Liver (tissue), 9 donors: ENCODE data around the gene SIX4. TPM values are rescaled to one million over a fixed set of nuclear protein-coding genes. Genes with fewer than 3 reads are reported as not detected.

Experiments
- DNase-seq: peaks from one replicate; pipeline ENCODE4 v3.0.0-alpha.2; 2017; ENCODE audit warnings: low spot score
- H3K27ac ChIP-seq, 2 donors: one replicate each; pipeline ENCODE4 v1.7.0; 2013; ENCODE audit warnings: inconsistent platforms in 2 of 2, low read length in 2 of 2, control low read depth in 1 of 2, low read depth in 1 of 2, mild to moderate bottlenecking in 1 of 2
- H3K27me3 ChIP-seq, 4 donors: one replicate each; pipeline versions ENCODE4 v1.6.1 to v1.7.0; 2013; ENCODE audit warnings: low read length in 3 of 4, inconsistent platforms in 1 of 4, mild to moderate bottlenecking in 1 of 4, moderate library complexity in 1 of 4; ENCODE audit not compliant: control insufficient read depth in 4 of 4, insufficient read depth in 4 of 4
- H3K36me3 ChIP-seq, 4 donors: one replicate each; pipeline versions ENCODE4 v1.6.1 to v1.7.0; 2013; ENCODE audit warnings: low read length in 3 of 4, mild to moderate bottlenecking in 3 of 4, low read depth in 1 of 4, moderate library complexity in 1 of 4; ENCODE audit not compliant: control insufficient read depth in 4 of 4, insufficient read depth in 3 of 4
- H3K4me1 ChIP-seq, 4 donors: one replicate each; pipeline versions ENCODE4 v1.6.1 to v1.7.0; 2013; ENCODE audit warnings: low read length in 3 of 4, mild to moderate bottlenecking in 3 of 4, moderate library complexity in 1 of 4; ENCODE audit not compliant: control insufficient read depth in 4 of 4, insufficient read depth in 4 of 4
- H3K4me3 ChIP-seq, 3 donors: one replicate each; pipeline versions ENCODE4 v1.6.1 to v1.7.0; 2013; ENCODE audit warnings: low read length in 3 of 3, control low read depth in 1 of 3, low read depth in 1 of 3, mild to moderate bottlenecking in 1 of 3
- H3K9ac ChIP-seq, 2 donors: one replicate each; pipeline ENCODE4 v1.7.0; 2013; ENCODE audit warnings: low read length in 2 of 2, mild to moderate bottlenecking in 2 of 2, moderate library complexity in 2 of 2, control low read depth in 1 of 2, low read depth in 1 of 2
- H3K9me3 ChIP-seq, 4 donors: one replicate each; pipeline versions ENCODE4 v1.6.1 to v1.7.0; 2013; ENCODE audit warnings: low read length in 3 of 4; ENCODE audit not compliant: control insufficient read depth in 4 of 4
- EGR1 ChIP-seq, 2 donors: IDR thresholded peaks; 2 replicates each; pipeline ENCODE4 v1.6.1; 2016 to 2018; ENCODE audit warnings: antibody characterized with exemption in 2 of 2, low read depth in 2 of 2
- FOXA2 ChIP-seq: IDR thresholded peaks from 2 replicates; pipeline ENCODE4 v1.6.1; 2016; ENCODE audit warnings: antibody characterized with exemption
- HNF4A ChIP-seq, 2 donors: conservative IDR thresholded peaks; 2 replicates each; pipeline ENCODE4 v1.6.1; 2016; ENCODE audit warnings: antibody characterized with exemption in 2 of 2, mild to moderate bottlenecking in 2 of 2
- HNF4G ChIP-seq: IDR thresholded peaks from 2 replicates; pipeline ENCODE4 v1.6.1; 2016; ENCODE audit warnings: antibody characterized with exemption
- JUND ChIP-seq, 2 donors: IDR thresholded peaks; 2 replicates each; pipeline ENCODE4 v1.6.1; 2016; ENCODE audit warnings: antibody characterized with exemption in 2 of 2
- NR2F2 ChIP-seq: IDR thresholded peaks from 2 replicates; pipeline ENCODE4 v1.6.1; 2016; ENCODE audit warnings: antibody characterized with exemption
- RAD21 ChIP-seq, 2 donors: IDR thresholded peaks; 2 replicates each; pipeline ENCODE4 v1.6.1; 2016; ENCODE audit warnings: antibody characterized with exemption in 2 of 2, mild to moderate bottlenecking in 2 of 2
- RXRA ChIP-seq, 2 donors: IDR thresholded peaks; 2 replicates each; pipeline ENCODE4 v1.6.1; 2017 to 2018; ENCODE audit warnings: antibody characterized with exemption in 2 of 2, mild to moderate bottlenecking in 1 of 2
- TAF1 ChIP-seq: conservative IDR thresholded peaks from 2 replicates; pipeline ENCODE4 v1.6.1; 2016; ENCODE audit warnings: antibody characterized with exemption, mild to moderate bottlenecking
- YY1 ChIP-seq: IDR thresholded peaks from 2 replicates; pipeline ENCODE4 v1.6.1; 2016; ENCODE audit warnings: antibody characterized with exemption, mild to moderate bottlenecking
- WGBS: extraction: QIAGEN DNeasy Blood & Tissue Kit; methylation state at CpG from one replicate; pipeline ENCODE4 v1.1.7; 2013; 5-methylcytosine and 5-hydroxymethylcytosine counted together
- polyA plus RNA-seq, 2 donors: library from polyadenylated mRNA; stranded (reverse) in 1 of 2; unstranded in 1 of 2; fragments of 200-250 nt in 1 of 2; fragments of >200 nt in 1 of 2; fragmentation: Nextera tagmentation in 1 of 2; extraction: Ambion mirVana in 1 of 2; gene quantifications; one replicate each; pipeline versions ENCODE4 v1.2.1 to v1.2.3, GENCODE V29; 2013 to 2015
- total RNA-seq, 2 donors: library from RNA; depleted of rRNA; stranded (reverse); fragments of >200 nt; gene quantifications; one replicate each; pipeline ENCODE4 v1.2.3, GENCODE V29; 2014
- TF ChIP-seq, protein P1 (sequence below): IDR thresholded peaks from 2 replicates; pipeline ENCODE4 v1.6.1; 2016; ENCODE audit warnings: antibody characterized with exemption, mild to moderate bottlenecking
- TF ChIP-seq, protein P2 (sequence below): IDR thresholded peaks from 2 replicates; pipeline ENCODE4 v1.6.1; 2016; ENCODE audit warnings: antibody characterized with exemption
- TF ChIP-seq, protein P3 (sequence below): fragments of 150-350 bp; IDR thresholded peaks from 2 replicates; pipeline ENCODE4 v1.5.1; 2017; ENCODE audit warnings: improper control_type of control experiment, low read depth, low read length; ENCODE audit not compliant: missing input control
- donor health status: healthy.
- donor health status: healthy.
- donor health status: healthy.
- donor health status: healthy.
- donor health status: healthy.

The SIX4 gene
- total and polyA plus RNA-seq, 4 donors: 0.08 to 0.93 (median 0.13) TPM

DNA sequence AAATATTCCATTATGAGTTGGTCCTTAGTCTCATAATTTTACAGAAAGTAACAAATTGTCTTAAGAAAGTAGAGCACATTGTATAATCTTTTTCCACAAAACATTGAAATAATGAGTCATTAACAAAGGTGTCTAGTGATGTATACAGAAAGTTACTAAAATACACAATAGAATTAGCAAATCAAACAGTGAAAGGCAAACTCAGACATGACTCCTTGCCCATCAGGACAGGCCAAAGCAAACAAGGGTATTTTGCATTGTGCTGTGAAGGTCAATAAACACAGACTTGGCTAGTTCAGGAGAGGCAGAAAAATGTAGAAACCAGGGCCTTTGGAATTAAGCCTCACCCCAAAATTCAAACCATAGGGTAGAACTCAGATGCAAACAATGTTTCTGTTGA, 37.3 kb downstream of the SIX4 start:
- H3K9ac ChIP-seq: no peak overlapping the region
- peaks cover 2 to 21% (median 12%) of the 10 kb centered on the region in 4 donors for H3K4me1 ChIP-seq
- H3K27me3 ChIP-seq: no peaks in the 10 kb centered on the region
- TF ChIP-seq RXRA (IDR thresholded peaks at IDR 0.05) (peak in 1 of 2 donors; percentile 13), FOXA2 (peak; percentile 60), TAF1 (no peak), HNF4A (conservative IDR thresholded peaks at IDR 0.05) (peak in 1 of 2 donors; percentile 19)
- TF ChIP-seq, protein P1, sequence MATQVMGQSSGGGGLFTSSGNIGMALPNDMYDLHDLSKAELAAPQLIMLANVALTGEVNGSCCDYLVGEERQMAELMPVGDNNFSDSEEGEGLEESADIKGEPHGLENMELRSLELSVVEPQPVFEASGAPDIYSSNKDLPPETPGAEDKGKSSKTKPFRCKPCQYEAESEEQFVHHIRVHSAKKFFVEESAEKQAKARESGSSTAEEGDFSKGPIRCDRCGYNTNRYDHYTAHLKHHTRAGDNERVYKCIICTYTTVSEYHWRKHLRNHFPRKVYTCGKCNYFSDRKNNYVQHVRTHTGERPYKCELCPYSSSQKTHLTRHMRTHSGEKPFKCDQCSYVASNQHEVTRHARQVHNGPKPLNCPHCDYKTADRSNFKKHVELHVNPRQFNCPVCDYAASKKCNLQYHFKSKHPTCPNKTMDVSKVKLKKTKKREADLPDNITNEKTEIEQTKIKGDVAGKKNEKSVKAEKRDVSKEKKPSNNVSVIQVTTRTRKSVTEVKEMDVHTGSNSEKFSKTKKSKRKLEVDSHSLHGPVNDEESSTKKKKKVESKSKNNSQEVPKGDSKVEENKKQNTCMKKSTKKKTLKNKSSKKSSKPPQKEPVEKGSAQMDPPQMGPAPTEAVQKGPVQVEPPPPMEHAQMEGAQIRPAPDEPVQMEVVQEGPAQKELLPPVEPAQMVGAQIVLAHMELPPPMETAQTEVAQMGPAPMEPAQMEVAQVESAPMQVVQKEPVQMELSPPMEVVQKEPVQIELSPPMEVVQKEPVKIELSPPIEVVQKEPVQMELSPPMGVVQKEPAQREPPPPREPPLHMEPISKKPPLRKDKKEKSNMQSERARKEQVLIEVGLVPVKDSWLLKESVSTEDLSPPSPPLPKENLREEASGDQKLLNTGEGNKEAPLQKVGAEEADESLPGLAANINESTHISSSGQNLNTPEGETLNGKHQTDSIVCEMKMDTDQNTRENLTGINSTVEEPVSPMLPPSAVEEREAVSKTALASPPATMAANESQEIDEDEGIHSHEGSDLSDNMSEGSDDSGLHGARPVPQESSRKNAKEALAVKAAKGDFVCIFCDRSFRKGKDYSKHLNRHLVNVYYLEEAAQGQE: no peak
- TF ChIP-seq, protein P2, sequence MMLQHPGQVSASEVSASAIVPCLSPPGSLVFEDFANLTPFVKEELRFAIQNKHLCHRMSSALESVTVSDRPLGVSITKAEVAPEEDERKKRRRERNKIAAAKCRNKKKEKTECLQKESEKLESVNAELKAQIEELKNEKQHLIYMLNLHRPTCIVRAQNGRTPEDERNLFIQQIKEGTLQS: no peak
- H3K4me3 ChIP-seq: no peak overlapping the region
- DNase-seq: no peak
- no peaks in the 10 kb centered on the region for H3K36me3 ChIP-seq
- no peaks in the 10 kb centered on the region for H3K9me3 ChIP-seq
- H3K27ac ChIP-seq: no peak overlapping the region

DNA sequence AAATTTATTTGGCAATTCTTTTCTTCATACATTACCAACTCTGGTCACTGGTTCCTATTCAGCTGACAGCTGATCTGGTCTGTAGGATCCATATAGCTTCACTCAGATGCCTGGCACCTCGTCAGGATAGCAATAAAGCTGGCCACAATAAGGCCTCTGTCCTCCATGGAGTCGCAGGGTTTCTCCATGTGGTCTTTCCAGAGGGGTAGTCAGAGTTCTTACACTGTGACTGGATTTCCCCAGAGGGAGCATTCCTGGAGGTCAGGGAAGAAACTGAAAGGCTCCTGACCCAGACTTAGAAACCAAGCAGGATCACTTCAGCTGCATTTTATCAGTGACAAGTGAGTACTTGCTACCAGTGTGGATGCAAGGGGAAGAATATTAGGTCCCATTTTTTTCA, 39.9 kb downstream of the SIX4 start:
- 79% methylated on average over 2 of the region's 2 CpGs for WGBS
- no peak overlapping the region for H3K4me3 ChIP-seq
- H3K4me1 ChIP-seq: peaks cover 2 to 11% (median 4%) of the 10 kb centered on the region in 4 donors
- no peak overlapping the region for H3K9ac ChIP-seq
- H3K27me3 ChIP-seq: no peaks in the 10 kb centered on the region
- no peaks in the 10 kb centered on the region for H3K36me3 ChIP-seq
- H3K27ac ChIP-seq: no peak overlapping the region
- no peak for TF ChIP-seq RXRA (IDR thresholded peaks at IDR 0.05)
- TF ChIP-seq, protein P3, sequence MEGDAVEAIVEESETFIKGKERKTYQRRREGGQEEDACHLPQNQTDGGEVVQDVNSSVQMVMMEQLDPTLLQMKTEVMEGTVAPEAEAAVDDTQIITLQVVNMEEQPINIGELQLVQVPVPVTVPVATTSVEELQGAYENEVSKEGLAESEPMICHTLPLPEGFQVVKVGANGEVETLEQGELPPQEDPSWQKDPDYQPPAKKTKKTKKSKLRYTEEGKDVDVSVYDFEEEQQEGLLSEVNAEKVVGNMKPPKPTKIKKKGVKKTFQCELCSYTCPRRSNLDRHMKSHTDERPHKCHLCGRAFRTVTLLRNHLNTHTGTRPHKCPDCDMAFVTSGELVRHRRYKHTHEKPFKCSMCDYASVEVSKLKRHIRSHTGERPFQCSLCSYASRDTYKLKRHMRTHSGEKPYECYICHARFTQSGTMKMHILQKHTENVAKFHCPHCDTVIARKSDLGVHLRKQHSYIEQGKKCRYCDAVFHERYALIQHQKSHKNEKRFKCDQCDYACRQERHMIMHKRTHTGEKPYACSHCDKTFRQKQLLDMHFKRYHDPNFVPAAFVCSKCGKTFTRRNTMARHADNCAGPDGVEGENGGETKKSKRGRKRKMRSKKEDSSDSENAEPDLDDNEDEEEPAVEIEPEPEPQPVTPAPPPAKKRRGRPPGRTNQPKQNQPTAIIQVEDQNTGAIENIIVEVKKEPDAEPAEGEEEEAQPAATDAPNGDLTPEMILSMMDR: no peak
- TF ChIP-seq HNF4G: no peak
- no peak for TF ChIP-seq EGR1 (IDR thresholded peaks at IDR 0.05; ENCODE audit: low read depth in 2 of 2)
- TF ChIP-seq JUND (IDR thresholded peaks at IDR 0.05): no peak
- TF ChIP-seq NR2F2: no peak
- no peak for TF ChIP-seq YY1
- no peak for TF ChIP-seq HNF4A (conservative IDR thresholded peaks at IDR 0.05)
- TF ChIP-seq FOXA2: no peak
- no peak for TF ChIP-seq RAD21 (IDR thresholded peaks at IDR 0.05)
- DNase-seq: no peak
- no peaks in the 10 kb centered on the region for H3K9me3 ChIP-seq

DNA sequence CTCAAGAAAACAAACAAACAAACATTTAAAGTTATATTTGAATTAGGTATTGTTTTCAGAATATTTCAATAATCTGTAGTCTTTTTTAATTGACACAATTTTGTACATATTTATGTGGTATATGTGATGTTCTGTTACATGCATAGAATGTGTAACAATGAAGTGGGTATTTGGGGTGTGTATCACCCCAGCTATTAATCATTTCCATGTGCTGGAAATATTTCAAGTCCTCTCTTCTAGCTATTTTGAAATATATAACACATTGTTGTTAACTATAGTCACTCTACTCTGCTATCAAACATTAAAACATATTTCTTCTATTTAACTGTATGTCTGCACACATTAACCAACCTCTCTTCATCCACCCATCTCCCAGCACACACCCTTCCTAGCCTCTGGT, 42.9 kb downstream of the SIX4 start:
- DNase-seq: no peak
- no peak for TF ChIP-seq NR2F2
- H3K9me3 ChIP-seq: no peaks in the 10 kb centered on the region
- no peaks in the 10 kb centered on the region for H3K36me3 ChIP-seq
- H3K27ac ChIP-seq: no peak overlapping the region
- no peaks in the 10 kb centered on the region for H3K27me3 ChIP-seq
- H3K4me3 ChIP-seq: no peak overlapping the region
- no peaks in the 10 kb centered on the region for H3K4me1 ChIP-seq
- H3K9ac ChIP-seq: no peak overlapping the region
